RWPE2 (cell line): Measurements from ENCODE around the gene JDP2.

ENCODE experiments used
- ATAC-seq: fragments of 200-7000 bp; cut with Tn5 transposase; 3 replicates; pipeline ENCODE4 v1.9.1; 2021; ENCODE audit warnings: low read depth
- DNase-seq: peaks from one replicate; pipeline ENCODE4 v3.0.0-alpha.2; 2020; ENCODE audit warnings: low spot score
- H3K27ac ChIP-seq: fragments of 450-650 bp; 2 replicates; pipeline ENCODE4 v1.5.1; 2017; ENCODE audit warnings: mild to moderate bottlenecking; ENCODE audit not compliant: poor library complexity, severe bottlenecking
- H3K27me3 ChIP-seq: fragments of 250-450 bp; sonication (Bioruptor Pico); 2 replicates; pipeline ENCODE4 v1.5.1; 2021; ENCODE audit warnings: mild to moderate bottlenecking, moderate library complexity; ENCODE audit not compliant: insufficient read depth, poor library complexity, severe bottlenecking
- H3K36me3 ChIP-seq: fragments of 250-450 bp; sonication (Bioruptor Pico); 2 replicates; pipeline ENCODE4 v1.5.1; 2020; ENCODE audit warnings: low read depth, mild to moderate bottlenecking, moderate library complexity
- H3K4me1 ChIP-seq: fragments of 250-450 bp; sonication (Bioruptor Pico); 2 replicates; pipeline ENCODE4 v1.5.1; 2021; ENCODE audit warnings: mild to moderate bottlenecking, moderate library complexity; ENCODE audit not compliant: insufficient read depth, poor library complexity, severe bottlenecking
- H3K4me3 ChIP-seq: fragments of 250-450 bp; sonication (Bioruptor Pico); 2 replicates; pipeline ENCODE4 v1.5.1; 2021; ENCODE audit warnings: mild to moderate bottlenecking, moderate library complexity; ENCODE audit not compliant: severe bottlenecking
- H3K9me3 ChIP-seq: fragments of 250-450 bp; sonication (Bioruptor Pico); 2 replicates; pipeline ENCODE4 v1.5.1; 2021; ENCODE audit warnings: mild to moderate bottlenecking, moderate library complexity; ENCODE audit not compliant: severe bottlenecking
- CTCF ChIP-seq: fragments of 450-650 bp; IDR thresholded peaks from one replicate; pipeline ENCODE4 v1.5.1; 2017; ENCODE audit warnings: mild to moderate bottlenecking, moderate library complexity; ENCODE audit not compliant: poor library complexity, severe bottlenecking

JDP2 gene

GRCh38 chr14:75519826-75520728 lies 92.3 kb downstream of the JDP2 start:
- no peak overlapping the region for H3K4me3 ChIP-seq
- ATAC-seq (peak; percentile 67), DNase-seq (no peak)
- no peaks in the 10 kb centered on the region for H3K36me3 ChIP-seq
- no peak for TF ChIP-seq CTCF
- peaks cover 11% of the 10 kb centered on the region for H3K4me1 ChIP-seq
- H3K27ac ChIP-seq, result no peak overlapping the region
- no peaks in the 10 kb centered on the region for H3K27me3 ChIP-seq
- H3K9me3 ChIP-seq, result no peaks in the 10 kb centered on the region

GRCh38 chr14:75520852-75521251 lies 93.0 kb downstream of the JDP2 start:
- Histone ChIP-seq H3K27me3 (no peaks in the 10 kb centered on the region), H3K36me3 (no peaks in the 10 kb centered on the region), H3K27ac (no peak overlapping the region), H3K9me3 (no peaks in the 10 kb centered on the region), H3K4me1 (peaks cover 11% of the 10 kb centered on the region), H3K4me3 (no peak overlapping the region)
- ATAC-seq (no peak), DNase-seq (no peak)
- no peak for TF ChIP-seq CTCF

- no peaks in the 10 kb centered on the region for H3K9me3 ChIP-seq
- no peak overlapping the region for H3K4me3 ChIP-seq
- H3K36me3 ChIP-seq, result no peaks in the 10 kb centered on the region
- no peak for DNase-seq
- no peak for TF ChIP-seq CTCF
- 0 out of 3 replicates have a peak, but pooled peaks have one; percentile 9 for ATAC-seq
- no peaks in the 10 kb centered on the region for H3K27me3 ChIP-seq
- peaks cover 11% of the 10 kb centered on the region for H3K4me1 ChIP-seq
- H3K27ac ChIP-seq, result no peak overlapping the region
Observed at GRCh38 chr14:75521415-75522199, 93.8 kb downstream of the JDP2 start.

- DNase-seq (no peak), ATAC-seq (no peak)
- TF ChIP-seq CTCF, result no peak
- Histone ChIP-seq H3K9me3 (no peaks in the 10 kb centered on the region), H3K27ac (no peak within 1 kb of the TSS), H3K4me3 (no peak within 1 kb of the TSS), H3K36me3 (no peaks in the 10 kb centered on the region), H3K4me1 (peaks cover 11% of the 10 kb centered on the region), H3K27me3 (no peaks in the 10 kb centered on the region)
Observed at GRCh38 chr14:75522224-75522982, 94.6 kb downstream of the JDP2 start, which contains the start of gene BATF. BATF (plus strand) TSS chr14:75522469; CDS start chr14:75522683, 214 bp downstream.
